NT2/D1 (cell line): Measurements from ENCODE around the gene PAPPA.

Experiments
- DNase-seq: peaks from one replicate; pipeline ENCODE4 v3.0.0-alpha.2; 2011; ENCODE audit warnings: low read depth, low spot score
- H3K27me3 ChIP-seq: 2 replicates; pipeline ENCODE4 v1.6.0; 2011; ENCODE audit warnings: mild to moderate bottlenecking; ENCODE audit not compliant: insufficient read length, insufficient read depth
- H3K36me3 ChIP-seq: 2 replicates; pipeline ENCODE4 v1.6.1; 2011; ENCODE audit warnings: mild to moderate bottlenecking, low read length, mixed read lengths; ENCODE audit not compliant: insufficient read depth, insufficient read length
- H3K4me1 ChIP-seq: 2 replicates; pipeline ENCODE4 v1.5.1; 2011; ENCODE audit not compliant: insufficient read depth, insufficient read length
- H3K4me3 ChIP-seq: 2 replicates; pipeline ENCODE4 v1.5.1; 2011; ENCODE audit warnings: low read depth; ENCODE audit not compliant: insufficient read length
- H3K9ac ChIP-seq: 2 replicates; pipeline ENCODE4 v1.6.0; 2011; ENCODE audit warnings: low read depth; ENCODE audit not compliant: insufficient read length
- H3K9me3 ChIP-seq: 2 replicates; pipeline ENCODE4 v1.5.1; 2011; ENCODE audit warnings: mild to moderate bottlenecking, low read length; ENCODE audit not compliant: insufficient read depth
- SUZ12 ChIP-seq: IDR thresholded peaks from 2 replicates; pipeline ENCODE4 v1.6.1; 2011; ENCODE audit not compliant: insufficient read length, insufficient read depth; ENCODE audit errors: extremely low read depth
- YY1 ChIP-seq: IDR thresholded peaks from 2 replicates; pipeline ENCODE4 v1.6.1; 2011; ENCODE audit not compliant: insufficient read length, insufficient read depth
- ZNF274 ChIP-seq: IDR thresholded peaks from 2 replicates; pipeline ENCODE4 v1.6.1; 2011; ENCODE audit warnings: mild to moderate bottlenecking, low read depth, low read length

The PAPPA gene

DNA sequence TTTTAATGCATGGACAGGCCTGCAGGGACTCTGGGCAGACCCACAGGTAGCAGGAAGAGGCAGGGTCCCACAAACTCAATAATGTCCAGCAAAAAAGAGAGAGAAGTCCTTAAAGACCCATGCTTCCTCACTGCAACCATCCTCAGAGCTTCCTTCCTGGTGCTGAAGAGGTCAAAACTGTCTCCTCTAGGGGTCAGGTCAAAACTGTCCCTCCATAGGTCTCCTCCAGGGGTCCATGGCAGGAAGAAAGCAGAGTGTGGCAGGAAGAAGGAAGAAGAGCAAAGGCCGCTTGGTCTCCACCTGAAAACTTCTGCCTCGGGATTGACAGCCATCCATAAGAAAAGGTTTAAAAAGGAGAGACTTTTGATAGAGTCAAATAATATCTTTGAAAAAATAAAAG is 271.7 kb downstream of the PAPPA start:
- Histone ChIP-seq H3K9ac (no peak overlapping the region), H3K36me3 (peaks cover 4% of the 10 kb centered on the region), H3K4me3 (no peak overlapping the region), H3K4me1 (no peaks in the 10 kb centered on the region), H3K9me3 (no peaks in the 10 kb centered on the region), H3K27me3 (no peaks in the 10 kb centered on the region)
- no peak for TF ChIP-seq ZNF274
- TF ChIP-seq SUZ12: no peak
- TF ChIP-seq YY1: no peak
- no peak for DNase-seq

DNA sequence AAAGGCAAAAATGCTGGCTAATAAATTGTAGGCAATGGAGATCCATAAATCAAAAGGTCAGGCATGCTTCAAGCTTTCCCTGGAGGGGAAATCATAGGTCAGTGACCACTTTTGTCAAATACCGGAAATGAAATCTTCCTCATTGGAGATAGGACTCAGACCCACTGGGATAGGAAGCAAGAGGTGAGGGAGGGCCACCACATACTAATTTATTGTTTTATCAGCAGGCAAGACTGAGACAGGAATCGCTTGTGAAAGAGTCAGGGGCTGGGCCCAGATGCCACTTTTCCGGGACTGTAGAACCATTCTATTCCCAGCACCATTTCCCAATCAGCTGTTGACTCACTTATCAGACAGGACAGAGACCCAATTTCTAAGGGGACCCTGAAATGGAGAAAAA is 277.3 kb downstream of the PAPPA start:
- TF ChIP-seq ZNF274: no peak
- TF ChIP-seq YY1: no peak
- no peak for TF ChIP-seq SUZ12

GRCh38 chr9:116432051-116432450 is 278.5 kb downstream of the PAPPA start:
- no peak overlapping the region for H3K4me3 ChIP-seq
- peaks cover 6% of the 10 kb centered on the region; the same call in 1 of the 2 replicates for H3K9me3 ChIP-seq
- no peak for DNase-seq
- TF ChIP-seq SUZ12: no peak
- no peak for TF ChIP-seq YY1
- no peak for TF ChIP-seq ZNF274
- H3K9ac ChIP-seq: no peak overlapping the region
- H3K36me3 ChIP-seq: no peaks in the 10 kb centered on the region
- no peaks in the 10 kb centered on the region for H3K27me3 ChIP-seq
- H3K4me1 ChIP-seq: no peaks in the 10 kb centered on the region

More for the DNA sequence above, 277.3 kb downstream of the PAPPA start:
- Histone ChIP-seq H3K4me1 (no peaks in the 10 kb centered on the region), H3K4me3 (no peak overlapping the region), H3K9me3 (0 out of 2 replicates have a peak, but pooled peaks cover 6% of the 10 kb centered on the region), H3K9ac (no peak overlapping the region), H3K27me3 (no peaks in the 10 kb centered on the region), H3K36me3 (peaks cover under 1% of the 10 kb centered on the region)
- DNase-seq: no peak

DNA sequence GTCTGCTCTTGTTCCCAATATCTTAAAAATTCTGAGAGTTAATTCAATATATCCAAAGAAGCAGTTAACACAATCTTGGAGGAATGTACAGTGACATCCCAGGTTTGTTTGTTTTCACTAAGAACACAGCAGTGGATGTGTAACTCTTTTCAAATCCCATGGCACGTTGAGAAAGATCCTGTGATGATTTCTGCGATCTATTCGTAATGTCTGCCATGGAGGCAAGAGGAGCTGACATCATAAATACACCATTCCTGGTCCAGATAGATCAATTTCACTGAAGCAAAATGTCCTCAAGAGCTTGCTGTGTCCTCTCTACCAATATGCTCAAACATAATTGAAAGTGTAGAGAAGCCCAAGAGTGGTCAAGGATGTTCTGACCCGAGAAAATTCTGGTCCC is 280.7 kb downstream of the PAPPA start:
- Histone ChIP-seq H3K27me3 (no peaks in the 10 kb centered on the region), H3K9me3 (peaks cover 6% of the 10 kb centered on the region; the same call in 1 of the 2 replicates), H3K4me3 (no peak overlapping the region), H3K4me1 (no peaks in the 10 kb centered on the region), H3K9ac (no peak overlapping the region), H3K36me3 (no peaks in the 10 kb centered on the region)
- no peak for TF ChIP-seq SUZ12
- TF ChIP-seq ZNF274: no peak
- no peak for TF ChIP-seq YY1
- no peak for DNase-seq

DNA sequence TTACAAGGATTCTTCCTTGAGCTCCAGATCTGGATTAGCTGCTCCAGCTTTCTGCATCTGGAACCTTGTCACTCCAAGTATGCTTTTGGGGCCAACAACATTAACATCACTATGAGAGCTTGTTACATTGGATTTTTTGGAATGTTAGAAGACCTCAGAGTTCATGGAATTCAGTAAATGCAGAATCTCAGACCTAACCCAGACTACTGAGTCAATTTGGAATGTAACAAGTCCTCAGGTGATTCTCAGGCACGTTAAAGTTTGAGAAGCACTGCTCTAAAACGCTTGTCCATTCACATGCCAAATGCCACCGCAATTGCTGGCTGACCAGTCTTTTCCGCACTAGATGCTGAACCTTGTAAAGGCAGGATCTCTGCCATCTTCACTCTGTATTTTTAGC is 282.1 kb downstream of the PAPPA start:
- no peak overlapping the region for H3K9ac ChIP-seq
- peaks cover 8% of the 10 kb centered on the region for H3K36me3 ChIP-seq
- no peaks in the 10 kb centered on the region for H3K4me1 ChIP-seq
- TF ChIP-seq YY1: no peak
- no peak for TF ChIP-seq ZNF274
- TF ChIP-seq SUZ12: no peak
- peak; percentile 46 for DNase-seq
- no peaks in the 10 kb centered on the region for H3K27me3 ChIP-seq
- peaks cover 6% of the 10 kb centered on the region; the same call in 1 of the 2 replicates for H3K9me3 ChIP-seq
- H3K4me3 ChIP-seq: no peak overlapping the region

- no peak overlapping the region for H3K4me3 ChIP-seq
- H3K36me3 ChIP-seq: peaks cover 8% of the 10 kb centered on the region
- no peak overlapping the region for H3K9ac ChIP-seq
- no peak for TF ChIP-seq SUZ12
- TF ChIP-seq YY1: no peak
- no peak for TF ChIP-seq ZNF274
- no peaks in the 10 kb centered on the region for H3K4me1 ChIP-seq
- H3K27me3 ChIP-seq: no peaks in the 10 kb centered on the region
- H3K9me3 ChIP-seq: peaks cover 6% of the 10 kb centered on the region; the same call in 1 of the 2 replicates
- no peak for DNase-seq
Measured at GRCh38 chr9:116436121-116436520, 282.5 kb downstream of the PAPPA start.

DNA sequence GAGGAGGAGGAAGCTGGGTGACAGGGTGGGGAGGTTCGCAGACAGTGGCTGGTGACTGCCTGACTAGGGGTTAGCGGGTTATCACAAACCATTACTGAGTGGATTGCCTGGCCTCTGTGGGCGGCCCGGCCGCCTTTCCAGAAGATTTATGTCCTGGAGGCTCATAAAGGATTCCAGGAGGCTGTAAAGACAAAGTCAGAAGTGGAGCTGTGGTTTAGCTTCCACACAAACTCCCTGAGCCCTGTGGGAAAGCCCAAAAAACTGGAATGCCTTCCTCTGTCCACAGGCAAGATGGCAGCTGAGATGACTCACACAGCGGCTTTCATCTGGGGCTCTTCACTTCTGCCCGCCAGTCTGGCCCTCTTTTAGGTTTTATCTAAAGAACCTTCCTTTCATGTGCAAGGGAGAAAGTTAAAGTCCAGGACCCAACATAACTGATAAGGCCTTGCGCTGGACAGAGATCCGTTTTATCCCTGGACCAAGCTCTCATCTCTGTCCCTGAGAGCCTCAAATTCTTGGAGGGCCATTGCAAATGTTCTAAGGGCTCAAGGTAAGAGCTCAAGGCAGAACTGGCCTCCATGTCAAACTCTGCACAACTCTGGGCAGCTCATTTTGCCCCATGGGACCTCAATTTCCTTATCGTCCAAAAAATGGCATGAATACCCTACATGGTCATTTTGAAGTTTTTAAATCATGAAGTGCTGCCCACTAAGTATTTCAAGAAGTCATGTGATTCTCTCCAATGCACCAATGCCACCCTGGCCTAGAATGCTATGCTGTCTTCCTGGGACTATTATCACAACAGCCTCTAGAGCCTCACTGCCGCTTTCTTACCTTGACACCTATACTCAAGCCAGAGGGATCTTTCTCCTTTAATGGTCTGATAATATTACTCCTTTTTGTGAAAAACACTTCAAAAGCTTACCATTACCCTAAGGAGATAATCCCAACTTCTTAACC is 284.1 kb downstream of the PAPPA start:
- Histone ChIP-seq H3K36me3 (peaks cover 16% of the 10 kb centered on the region), H3K27me3 (no peaks in the 10 kb centered on the region), H3K4me1 (no peaks in the 10 kb centered on the region), H3K9ac (no peak overlapping the region), H3K9me3 (peaks cover 6% of the 10 kb centered on the region; the same call in 1 of the 2 replicates), H3K4me3 (no peak overlapping the region)
- no peak for TF ChIP-seq YY1
- no peak for TF ChIP-seq SUZ12
- no peak for TF ChIP-seq ZNF274
- no peak for DNase-seq
